Epidermal melanocyte (primary cell): Measurements from ENCODE around the gene APBA2.
"Not testable (repeated sequence)": the region's sequence is repeated elsewhere in the genome, so short reads cannot be mapped to it uniquely, and the experiment has no call there.

Source experiments
- DNase-seq: peaks from one replicate; pipeline ENCODE4 v3.0.0; 2011; ENCODE audit warnings: low spot score; ENCODE audit not compliant: insufficient read length

Gene APBA2

DNA sequence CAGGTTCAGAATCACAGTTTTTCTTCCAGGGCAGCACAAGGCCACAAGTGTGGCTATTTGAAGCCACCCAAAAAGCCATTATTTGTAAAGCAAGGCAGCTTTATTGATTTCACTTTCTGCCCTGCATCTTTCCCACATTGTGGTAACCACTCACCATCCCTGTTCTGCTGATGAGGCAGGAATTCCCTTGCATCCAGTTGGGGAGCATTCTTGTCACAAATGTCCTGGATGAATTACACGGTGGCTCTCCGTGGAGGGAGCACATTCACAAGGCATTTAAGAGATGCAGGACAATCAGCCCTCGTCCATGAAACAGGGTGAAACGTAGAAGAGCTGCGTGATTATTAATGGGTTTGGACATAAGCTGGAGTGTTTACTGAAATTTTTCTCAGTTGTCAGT lies 111.2 kb downstream of the APBA2 start:
- DNase-seq, result no peak

GRCh38 chr15:28997791-28998190 lies 112.0 kb downstream of the APBA2 start:
- no peak for DNase-seq

DNA sequence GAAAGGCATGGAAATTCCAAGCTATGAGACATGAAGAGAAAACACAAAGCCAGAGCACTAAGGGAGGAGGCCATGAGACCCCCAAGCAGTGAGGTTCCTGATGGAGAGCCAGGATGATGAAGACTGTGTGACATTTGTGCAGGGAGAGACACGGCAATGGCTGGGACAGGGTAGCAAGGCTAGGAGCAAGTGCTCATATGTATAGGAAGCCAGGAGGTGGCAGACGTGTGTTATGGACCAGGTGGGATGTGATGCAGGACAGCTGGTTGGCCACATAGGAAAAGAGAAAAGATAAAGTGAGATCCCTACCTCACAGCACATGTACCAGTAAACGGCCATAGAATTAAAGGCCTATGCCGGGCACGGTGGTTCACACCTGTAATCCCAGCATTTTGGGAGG lies 112.7 kb downstream of the APBA2 start:
- no peak for DNase-seq

- DNase-seq, result no peak
These were observed 117.5 kb downstream of the APBA2 start for GRCh38 chr15:29003191-29003839.

DNA sequence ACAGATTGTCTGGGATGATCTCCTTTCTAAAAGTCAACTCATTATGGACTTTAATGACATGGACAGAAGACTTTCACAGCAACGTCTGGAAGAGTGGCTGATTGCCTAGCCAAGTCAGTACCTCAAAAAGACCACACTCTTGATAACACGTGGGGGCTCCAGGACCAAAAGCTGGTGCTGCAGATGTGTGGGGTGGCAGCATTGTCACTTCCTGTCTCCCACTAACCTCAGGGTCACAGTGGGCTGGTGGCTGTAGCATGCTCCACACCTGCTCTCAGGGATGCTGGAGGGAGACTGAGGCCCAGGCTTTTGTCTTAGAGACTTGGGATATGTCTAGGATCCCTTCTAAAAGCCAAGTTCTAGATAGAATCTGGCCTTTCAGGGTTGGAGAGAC lies 118.1 kb downstream of the APBA2 start:
- no peak for DNase-seq

DNA sequence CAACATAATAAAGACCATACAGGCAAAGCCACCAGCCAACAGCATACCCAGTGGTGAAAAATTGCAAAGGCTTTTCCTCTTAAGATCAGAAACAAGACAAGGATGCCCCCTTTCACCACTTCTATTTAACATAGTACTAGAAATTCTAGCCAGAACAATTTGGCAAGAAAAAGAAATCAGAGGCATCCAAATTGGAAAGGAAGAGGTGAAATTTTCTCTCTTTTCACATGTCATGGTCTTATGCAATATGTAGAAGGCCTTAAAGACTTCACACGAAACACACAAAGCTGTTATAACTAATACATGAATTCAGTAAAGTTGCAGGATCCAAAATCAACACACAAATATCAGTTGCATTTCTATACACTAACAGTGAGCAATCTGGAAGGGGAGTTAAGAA lies 120.2 kb downstream of the APBA2 start:
- no peak for DNase-seq

- DNase-seq, result no peak
These were observed 123.1 kb downstream of the APBA2 start for GRCh38 chr15:29008846-29009245.

DNA sequence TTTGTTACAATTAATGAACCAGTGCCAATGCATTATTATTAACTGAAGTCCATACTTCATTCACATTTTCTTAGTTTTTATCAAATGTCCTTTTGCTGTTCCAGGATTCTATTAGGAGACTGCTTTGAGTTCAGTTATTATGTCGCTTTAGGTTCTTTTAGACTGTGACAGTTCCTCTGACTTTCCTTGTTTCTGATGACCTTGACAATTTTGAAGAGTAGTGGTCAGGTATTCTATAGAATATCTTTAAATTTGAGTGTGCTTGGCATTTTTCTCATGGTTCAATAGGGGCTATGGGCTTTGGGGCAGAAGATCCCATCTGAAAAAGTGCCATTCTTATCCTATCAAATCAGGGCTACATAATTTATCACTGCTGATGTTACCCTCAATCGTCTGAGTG lies 126.3 kb downstream of the APBA2 start:
- no peak for DNase-seq

DNA sequence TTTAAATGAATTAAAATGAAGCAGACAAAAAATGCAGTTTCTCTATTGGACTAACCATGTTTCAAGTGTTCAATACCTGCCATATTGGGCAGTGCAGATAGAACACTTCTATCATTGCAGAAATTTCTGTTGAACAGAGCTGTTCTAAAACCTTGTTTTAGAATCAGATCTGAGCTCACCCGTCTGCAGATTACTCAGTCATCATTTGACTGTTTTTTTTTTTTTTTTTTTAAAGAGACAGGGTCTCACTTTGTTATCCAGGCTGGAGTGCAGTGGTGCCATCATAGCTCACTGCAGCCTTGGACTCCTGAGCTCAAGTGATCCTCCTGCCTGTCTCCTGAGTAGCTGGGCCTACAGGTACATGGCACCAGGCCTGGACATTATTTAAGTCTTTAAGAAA lies 128.7 kb downstream of the APBA2 start:
- DNase-seq, result no peak

- DNase-seq, result no peak
These were observed 130.7 kb downstream of the APBA2 start for GRCh38 chr15:29016518-29016917.

GRCh38 chr15:29018120-29018805 lies 132.5 kb downstream of the APBA2 start:
- no peak for DNase-seq

DNA sequence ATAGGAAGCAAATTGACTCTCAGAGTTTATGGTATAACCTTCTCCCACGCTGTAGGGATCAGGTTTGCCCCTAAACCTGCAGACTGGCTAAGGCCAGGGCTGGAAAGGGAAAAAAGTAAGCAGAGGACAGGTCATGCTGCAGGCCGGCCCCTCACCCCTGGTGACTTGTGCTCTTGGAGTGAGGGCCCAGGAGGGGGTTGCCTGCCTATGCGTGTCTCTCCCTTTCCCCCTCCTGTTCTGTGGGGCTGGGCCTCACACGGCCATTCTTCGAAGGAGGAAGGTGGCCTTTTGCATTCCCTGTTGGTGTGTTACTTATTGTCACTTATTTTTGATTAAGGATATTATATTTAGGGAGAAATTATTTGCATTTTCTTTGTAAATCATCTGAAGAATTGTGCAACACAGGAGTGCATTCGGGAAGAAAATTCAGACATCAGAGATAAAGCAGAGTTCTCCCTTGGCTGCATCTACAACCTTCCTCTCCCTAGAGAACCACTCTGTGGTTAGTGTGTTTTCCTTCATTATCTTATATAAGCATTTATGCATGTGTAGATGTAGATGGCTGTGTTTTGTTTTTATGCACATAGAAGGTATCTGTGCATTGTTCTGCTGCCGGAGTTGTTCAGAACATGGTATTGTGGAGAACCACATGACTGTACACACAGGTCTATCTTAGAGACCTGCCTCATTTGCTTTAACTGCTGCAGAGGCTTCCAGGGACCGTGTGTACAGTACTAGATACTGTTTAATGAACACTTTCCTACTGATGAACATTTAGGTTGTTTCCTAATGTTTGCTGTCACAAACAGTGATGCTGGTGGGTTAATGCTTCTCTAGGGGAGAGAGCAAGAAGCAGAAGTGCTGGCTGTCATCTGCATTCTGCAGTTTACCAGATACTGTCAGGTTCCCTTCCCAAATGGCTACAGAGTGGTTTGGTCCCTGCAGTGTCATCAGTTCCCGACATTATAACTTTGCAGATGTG lies 133.5 kb downstream of the APBA2 start:
- DNase-seq, result no peak

- no peak for DNase-seq
These were observed 136.1 kb downstream of the APBA2 start for GRCh38 chr15:29021857-29022256.

DNA sequence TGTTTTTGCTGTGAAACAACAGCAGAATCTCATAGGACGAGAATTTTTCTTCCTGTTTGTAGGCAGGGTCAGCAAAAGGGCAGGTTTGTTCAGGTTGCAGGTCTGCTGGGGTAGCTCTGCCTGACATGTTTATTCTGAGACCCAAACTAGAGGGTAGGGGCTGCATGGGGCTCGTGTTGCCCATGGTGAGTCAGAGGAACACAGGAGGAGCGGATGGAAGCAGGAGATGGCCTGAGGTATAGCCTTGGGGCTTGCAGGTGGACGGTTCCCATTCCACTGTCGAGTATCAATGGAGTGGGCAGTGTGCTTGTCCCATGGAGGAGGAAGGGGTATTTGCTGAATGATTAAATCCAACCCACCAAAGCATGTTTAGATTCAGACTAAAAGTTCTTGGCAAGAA lies 138.9 kb downstream of the APBA2 start:
- DNase-seq, result no peak

- DNase-seq, result not testable (repeated sequence)
These were observed 139.6 kb downstream of the APBA2 start for GRCh38 chr15:29025411-29025810.

DNA sequence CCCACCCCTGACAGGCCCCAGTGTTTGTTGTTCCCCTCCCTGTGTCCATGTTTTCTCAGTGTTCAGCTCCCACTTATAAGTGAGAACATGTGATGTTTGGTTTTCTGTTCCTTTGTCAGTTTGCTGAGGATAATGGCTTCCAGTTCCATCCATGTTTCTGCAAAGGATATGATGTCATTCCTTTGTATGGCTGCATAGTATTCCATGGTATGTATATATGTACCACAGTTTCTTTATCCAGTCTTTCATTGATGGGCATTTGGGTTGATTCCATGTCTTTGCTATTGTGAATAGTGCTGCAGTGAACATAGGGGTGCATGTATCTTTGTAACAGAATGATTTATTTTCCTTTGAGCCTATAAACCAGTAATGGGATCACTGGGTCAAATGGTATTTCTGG lies 142.4 kb downstream of the APBA2 start:
- DNase-seq, result not testable (repeated sequence)

DNA sequence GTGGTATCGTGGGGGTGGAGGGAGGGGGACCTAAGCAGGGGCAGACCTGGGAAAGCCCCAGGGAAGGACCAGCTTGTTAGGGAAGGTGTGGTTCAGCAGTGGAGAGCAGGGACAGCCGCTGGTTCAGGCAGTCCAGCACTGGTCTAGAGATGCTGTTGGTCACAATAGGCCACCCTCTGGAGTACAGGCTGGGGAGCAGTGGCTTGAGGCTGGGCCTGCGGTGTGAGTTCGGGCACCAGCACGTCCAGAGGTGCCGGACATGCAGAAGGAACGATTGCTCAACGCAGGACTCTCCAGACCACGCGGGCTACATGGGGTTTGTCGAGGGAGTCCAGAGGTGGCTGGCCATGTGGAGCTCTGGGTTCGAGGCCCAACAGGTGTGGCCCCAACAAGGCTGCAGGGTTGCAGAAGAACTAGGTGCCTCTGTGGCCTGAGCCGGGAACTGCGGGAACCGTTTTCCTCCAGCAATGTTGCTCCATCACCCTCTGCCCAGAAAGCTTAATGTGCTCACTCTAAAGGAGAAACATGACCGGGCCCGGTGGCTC lies 143.9 kb downstream of the APBA2 start:
- DNase-seq, result no peak

DNA sequence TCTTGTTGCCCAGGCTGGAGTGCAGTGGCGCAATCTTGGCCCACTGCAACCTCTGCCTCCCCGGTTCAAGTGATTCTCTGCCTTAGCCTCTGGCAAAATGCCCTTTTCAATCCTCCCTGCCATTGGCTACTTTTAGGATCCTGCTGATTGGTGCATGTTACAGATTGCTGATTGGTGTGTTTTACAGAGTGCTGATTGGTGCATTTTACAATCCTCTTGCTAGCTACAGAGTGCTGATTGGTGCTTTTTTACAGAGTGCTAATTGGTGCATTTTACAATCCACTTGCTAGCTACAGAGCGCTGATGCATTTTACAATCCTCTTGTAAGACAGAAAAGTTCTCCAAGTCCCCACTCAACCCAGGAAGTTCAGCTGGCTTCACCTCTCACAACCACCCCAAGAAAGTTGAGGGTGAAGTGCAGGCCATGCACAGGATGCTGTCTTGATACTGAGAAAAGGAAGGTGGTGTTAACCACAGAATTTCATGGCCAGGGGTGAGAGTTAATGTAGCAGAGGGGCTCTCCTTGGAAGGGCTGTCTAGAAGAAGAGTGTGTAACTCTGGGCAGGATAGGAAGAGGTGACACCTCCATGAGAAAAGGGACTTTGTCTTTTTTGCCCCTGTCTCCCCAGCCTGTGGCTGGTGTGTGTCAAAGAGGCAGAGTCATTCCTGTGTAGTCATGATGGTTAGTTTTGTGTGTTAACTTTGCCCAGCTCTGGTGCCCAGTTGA lies 145.9 kb downstream of the APBA2 start:
- no peak for DNase-seq

GRCh38 chr15:29032229-29032625 lies 146.5 kb downstream of the APBA2 start:
- no peak for DNase-seq

DNA sequence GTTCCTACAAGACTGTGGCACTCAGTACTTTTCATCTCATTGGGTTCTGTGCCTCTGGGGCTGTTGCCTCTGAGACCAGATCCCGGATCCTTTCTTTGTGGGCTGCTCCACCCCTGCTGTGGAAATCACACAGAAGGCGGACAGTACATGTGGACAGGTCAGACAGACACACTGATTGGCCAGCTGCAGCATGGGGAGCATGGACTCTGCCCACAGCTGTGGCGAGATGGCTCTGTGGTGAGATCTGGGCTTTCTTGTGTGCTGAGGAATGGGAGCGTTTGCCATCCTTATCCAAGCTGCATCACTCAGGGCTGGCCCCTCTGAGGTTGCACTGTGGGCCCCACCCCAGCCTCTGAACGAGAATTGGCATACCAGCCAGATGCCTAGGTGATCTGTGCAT lies 147.0 kb downstream of the APBA2 start:
- no peak for DNase-seq

GRCh38 chr15:29034151-29034550 lies 148.4 kb downstream of the APBA2 start:
- DNase-seq, result no peak
